HCT116 (cell line): Measurements from ENCODE around the gene MYDGF. TPM values are rescaled to one million over a fixed set of nuclear protein-coding genes. Genes with fewer than 3 reads are reported as not detected.

Source experiments
- ATAC-seq: fragments of 200-7000 bp; cut with Tn5 transposase; 2 replicates; pipeline ENCODE4 v1.9.1; 2020; ENCODE audit warnings: mild to moderate bottlenecking, moderate library complexity
- BruUV-seq: library from RNA; stranded (reverse); fragments of 400-500 nt; replicated peaks from 2 replicates; lab custom pipeline; 2021; lab: Mats Ljungman, UMichigan
- CTCF ChIA-PET: fragments of 300-600 bp; sonication (Branson Sonifier 250); formaldehyde crosslinking; loops from one replicate; lab custom pipeline; 2021; ENCODE audit warnings: antibody characterized with exemption; lab: Charles Lee
- POLR2A ChIA-PET: fragments of 300-600, 350-600 bp; sonication (Branson Sonifier 250); formaldehyde crosslinking; loops from one replicate; lab custom pipeline; 2021; ENCODE audit warnings: antibody characterized with exemption; lab: Charles Lee
- RAD21 ChIA-PET, 2 experiments: fragments of 300-600 bp; sonication (Branson Sonifier 250); formaldehyde crosslinking; loops; one replicate each; lab custom pipeline; 2023; ENCODE audit warnings: low total read pairs in 2 of 2; ENCODE audit not compliant: uncharacterized antibody in 2 of 2, unreplicated experiment in 2 of 2, low non-redundant PET in 1 of 2; lab: Charles Lee
- DNase-seq: peaks from one replicate; pipeline ENCODE4 v3.0.0-alpha.2; 2010; ENCODE audit warnings: low read depth, low spot score
- H2AFZ ChIP-seq: fragments of 200-600 bp; shearing (Covaris generic), sonication (generic); 2 replicates; pipeline ENCODE4 v1.6.1; 2017; ENCODE audit warnings: low read depth, mixed run types, mixed read lengths, antibody characterized with exemption, low read length; ENCODE audit not compliant: poor library complexity, severe bottlenecking
- H3K27ac ChIP-seq: 2 replicates; pipeline ENCODE4 v1.5.1; 2012; ENCODE audit warnings: low read depth, low read length
- H3K27me3 ChIP-seq: fragments of 200-600 bp; sonication (generic); 2 replicates; pipeline ENCODE4 v1.6.1; 2016; ENCODE audit warnings: mixed run types, low read length, mixed read lengths; ENCODE audit not compliant: insufficient read depth
- H3K36me3 ChIP-seq, 2 experiments: fragments of 200-500 bp in 1 of 2; fragments of 200-600 bp in 1 of 2; sonication (Bioruptor generic) in 1 of 2; sonication (generic) in 1 of 2; 2 replicates each; pipeline versions ENCODE4 v1.5.1 to v1.6.1; 2014 to 2016; ENCODE audit warnings: low read length in 2 of 2, inconsistent platforms in 1 of 2, mixed read lengths in 1 of 2, mixed run types in 1 of 2; ENCODE audit not compliant: insufficient read depth in 2 of 2, control insufficient read depth in 1 of 2
- H3K4me1 ChIP-seq, 2 experiments: fragments of 200-600 bp in 1 of 2; sonication (generic) in 1 of 2; 2 replicates each; pipeline versions ENCODE4 v1.5.1 to v1.6.1; 2012 to 2017; ENCODE audit warnings: low read length in 2 of 2, inconsistent platforms in 1 of 2, mild to moderate bottlenecking in 1 of 2, mixed read lengths in 1 of 2, mixed run types in 1 of 2, moderate library complexity in 1 of 2; ENCODE audit not compliant: insufficient read depth in 2 of 2, control insufficient read depth in 1 of 2
- H3K4me2 ChIP-seq: fragments of 200-600 bp; sonication (generic); 2 replicates; pipeline ENCODE4 v1.6.1; 2017; ENCODE audit warnings: mixed run types, low read length, mixed read lengths
- H3K4me3 ChIP-seq, 2 experiments: fragments of 200-600 bp in 1 of 2; sonication (generic) in 1 of 2; replicated peaks in 1 of 2; 2 replicates each; pipeline ENCODE4 v1.5.1; 2011 to 2016; ENCODE audit warnings: low read length in 2 of 2, control low read depth in 1 of 2, low read depth in 1 of 2, mild to moderate bottlenecking in 1 of 2, mixed read lengths in 1 of 2, mixed run types in 1 of 2
- H3K79me2 ChIP-seq: fragments of 200-600 bp; sonication (generic); 2 replicates; pipeline ENCODE4 v1.6.1; 2017; ENCODE audit warnings: mild to moderate bottlenecking, mixed run types, low read length, moderate library complexity, mixed read lengths; ENCODE audit not compliant: insufficient read depth
- H3K9ac ChIP-seq: fragments of 200-600 bp; sonication (generic); 2 replicates; pipeline ENCODE4 v1.6.1; 2016; ENCODE audit warnings: low read length, mixed read lengths
- H3K9me2 ChIP-seq: fragments of 200-600 bp; sonication (generic), shearing (Covaris generic); 2 replicates; pipeline ENCODE4 v1.6.1; 2017; ENCODE audit warnings: mixed run types, mild to moderate bottlenecking, moderate library complexity; ENCODE audit not compliant: insufficient read depth
- H3K9me3 ChIP-seq, 2 experiments: fragments of 200-500 bp in 1 of 2; fragments of 200-600 bp in 1 of 2; sonication (Bioruptor generic) in 1 of 2; sonication (generic) in 1 of 2; 2 replicates each; pipeline ENCODE4 v1.6.1; 2014 to 2017; ENCODE audit warnings: low read length in 2 of 2, mixed read lengths in 2 of 2, inconsistent platforms in 1 of 2, low read depth in 1 of 2, mild to moderate bottlenecking in 1 of 2, mixed run types in 1 of 2, moderate library complexity in 1 of 2; ENCODE audit not compliant: control insufficient read depth in 1 of 2, insufficient read depth in 1 of 2
- H4K20me1 ChIP-seq: fragments of 200-600 bp; sonication (generic), shearing (Covaris generic); 2 replicates; pipeline ENCODE4 v1.6.1; 2017; ENCODE audit warnings: mixed run types, mild to moderate bottlenecking, moderate library complexity; ENCODE audit not compliant: insufficient read depth
- EGR1 ChIP-seq: IDR thresholded peaks from 2 replicates; pipeline ENCODE4 v1.6.1; 2012; ENCODE audit warnings: low read depth
- ELF1 ChIP-seq: IDR thresholded peaks from 2 replicates; pipeline ENCODE4 v1.6.1; 2012; ENCODE audit warnings: low read depth, borderline replicate concordance
- EZH2 ChIP-seq: fragments of 200-600 bp; sonication (generic); IDR thresholded peaks from 2 replicates; pipeline ENCODE4 v1.6.1; 2017; ENCODE audit warnings: antibody characterized with exemption, mixed run types
- EZH2phosphoT487 ChIP-seq: fragments of 200-600 bp; IDR thresholded peaks from 2 replicates; pipeline ENCODE4 v1.6.1; 2018; ENCODE audit warnings: antibody characterized with exemption, borderline replicate concordance
- FOSL1 ChIP-seq: IDR thresholded peaks from 2 replicates; pipeline ENCODE4 v1.6.1; 2012; ENCODE audit warnings: low read depth
- JUND ChIP-seq: IDR thresholded peaks from 2 replicates; pipeline ENCODE4 v1.6.1; 2012
- RAD21 ChIP-seq: IDR thresholded peaks from 2 replicates; pipeline ENCODE4 v1.6.1; 2012; ENCODE audit warnings: low read depth, mild to moderate bottlenecking
- SIN3A ChIP-seq: IDR thresholded peaks from 2 replicates; pipeline ENCODE4 v1.6.1; 2012; ENCODE audit warnings: low read depth
- SRF ChIP-seq: IDR thresholded peaks from 2 replicates; pipeline ENCODE4 v1.6.1; 2012; ENCODE audit warnings: low read depth
- YY1 ChIP-seq: IDR thresholded peaks from 2 replicates; pipeline ENCODE4 v1.6.1; 2011; ENCODE audit warnings: low read length, low read depth, moderate library complexity, mild to moderate bottlenecking; ENCODE audit not compliant: insufficient replicate concordance; ENCODE audit errors: extremely low read depth
- intact Hi-C: fragments of 100-400 bp; cut with micrococcal nuclease; formaldehyde crosslinking; loops from 2 replicates; pipeline ENCODE4 v1.10.0; 2022
- total RNA-seq: library from RNA; stranded (reverse); gene quantifications from one replicate; pipeline ENCODE4 v1.2.1, GENCODE V29; 2021; ENCODE audit not compliant: unreplicated experiment
- TF ChIP-seq, protein P1 (sequence below): IDR thresholded peaks from 2 replicates; pipeline ENCODE4 v1.6.1; 2012

MYDGF gene
- total RNA-seq, 1 experiment from 2014 or later = 110 TPM

DNA sequence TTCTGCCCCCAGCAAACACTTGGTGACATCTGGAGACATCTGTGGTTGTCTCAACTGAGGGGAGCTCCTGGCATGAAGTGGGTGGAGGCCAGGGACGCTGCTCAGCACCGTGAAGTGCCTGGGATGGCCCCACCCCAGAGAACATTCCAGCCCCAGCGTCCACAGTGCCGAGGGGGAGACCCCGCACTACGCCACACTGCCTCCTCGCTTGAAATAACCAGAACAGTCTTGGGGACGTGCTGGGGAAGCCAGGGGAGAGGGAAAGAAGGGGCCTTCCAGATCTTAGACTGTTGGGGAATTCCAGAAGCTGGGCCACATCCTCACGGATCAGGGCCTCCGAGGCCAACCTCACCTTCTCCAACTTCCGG is 49.3 kb upstream of the MYDGF start (continued):
- TF ChIP-seq RAD21 = no peak
- TF ChIP-seq, all 23 proteins: peak for 0

DNA sequence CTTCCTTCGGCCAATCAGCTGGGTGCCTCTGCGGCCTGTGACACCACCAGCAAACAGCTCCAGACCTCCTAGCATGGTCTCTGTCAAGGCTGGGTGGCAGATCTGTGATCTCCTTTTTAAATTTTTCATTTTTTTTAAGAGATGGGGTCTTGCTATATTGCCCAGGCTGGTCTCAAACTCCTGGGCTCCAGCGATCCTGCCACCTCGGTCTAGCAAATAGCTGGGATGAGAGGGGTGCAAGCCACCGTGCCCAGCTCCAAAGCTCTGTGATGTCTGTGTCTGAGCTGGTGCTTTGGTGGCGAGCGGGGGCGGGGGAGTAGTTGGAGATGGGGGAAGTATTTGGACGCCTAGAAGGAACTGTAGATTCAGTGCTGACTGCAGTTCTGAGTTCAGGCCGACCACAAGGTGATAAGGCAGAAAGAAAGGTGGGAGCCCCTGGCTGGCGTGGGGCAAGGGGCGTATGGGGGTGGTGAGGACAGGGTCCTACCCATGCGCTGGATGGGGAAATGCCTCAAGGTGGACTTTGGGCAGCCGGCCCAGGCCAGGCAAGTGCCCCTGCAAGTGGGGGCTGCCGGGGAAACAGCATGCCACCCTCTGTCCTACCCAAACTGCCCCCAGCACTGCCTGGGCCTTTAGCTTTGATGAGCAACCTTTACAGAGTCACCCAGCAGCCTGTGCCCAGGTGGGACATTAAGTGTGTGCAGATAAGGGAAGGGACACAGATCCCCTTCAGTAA is 48.0 kb upstream of the MYDGF start:
- H4K20me1 ChIP-seq = no peaks in the 10 kb centered on the region
- ChIA-PET RAD21 (no interaction called here), CTCF (no interaction called here), POLR2A (no interaction called here)
- H3K4me3 ChIP-seq = no peak overlapping the region
- H3K9me2 ChIP-seq = no peaks in the 10 kb centered on the region
- peaks cover 17 to 52% of the 10 kb centered on the region in 2 experiments; a peak in 3 of 4 replicates for H3K36me3 ChIP-seq
- intact Hi-C loops = no loop called here
- no peak for DNase-seq
- no peak for TF ChIP-seq ELF1
- TF ChIP-seq SRF = no peak
- no peak for TF ChIP-seq FOSL1
- no peak for TF ChIP-seq EGR1
- no peak for TF ChIP-seq YY1
- no peak for TF ChIP-seq SIN3A
- no peak for TF ChIP-seq JUND
- no peak for TF ChIP-seq EZH2
- no peak for TF ChIP-seq EZH2phosphoT487
- TF ChIP-seq, protein P1, sequence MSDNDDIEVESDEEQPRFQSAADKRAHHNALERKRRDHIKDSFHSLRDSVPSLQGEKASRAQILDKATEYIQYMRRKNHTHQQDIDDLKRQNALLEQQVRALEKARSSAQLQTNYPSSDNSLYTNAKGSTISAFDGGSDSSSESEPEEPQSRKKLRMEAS = no peak
- no peak for ATAC-seq
- H3K9ac ChIP-seq = no peak overlapping the region
- no peak overlapping the region for H2AFZ ChIP-seq
- no peaks in the 10 kb centered on the region for H3K9me3 ChIP-seq
- peaks cover 63% of the 10 kb centered on the region for H3K79me2 ChIP-seq
- H3K4me2 ChIP-seq = no peak overlapping the region
- H3K27ac ChIP-seq = no peak overlapping the region
- H3K4me1 ChIP-seq = peaks cover 23 to 44% of the 10 kb centered on the region in 2 experiments
- H3K27me3 ChIP-seq = no peaks in the 10 kb centered on the region
- BruUV-seq = no TSS peak
